Measurements from ENCODE around the gene DCUN1D1. TPM values are rescaled to one million over a fixed set of nuclear protein-coding genes. Genes with fewer than 3 reads are reported as not detected.

The DCUN1D1 gene
- polyA plus RNA-seq, 3 donors: 55.7 to 60.8 (median 60.3) TPM

GRCh38 chr3:182937293-182938051, 42.9 kb downstream of the DCUN1D1 start:
- no peak for DNase-seq (ENCODE audit: low read depth in 3 of 3, low spot score in 2 of 3)

DNA sequence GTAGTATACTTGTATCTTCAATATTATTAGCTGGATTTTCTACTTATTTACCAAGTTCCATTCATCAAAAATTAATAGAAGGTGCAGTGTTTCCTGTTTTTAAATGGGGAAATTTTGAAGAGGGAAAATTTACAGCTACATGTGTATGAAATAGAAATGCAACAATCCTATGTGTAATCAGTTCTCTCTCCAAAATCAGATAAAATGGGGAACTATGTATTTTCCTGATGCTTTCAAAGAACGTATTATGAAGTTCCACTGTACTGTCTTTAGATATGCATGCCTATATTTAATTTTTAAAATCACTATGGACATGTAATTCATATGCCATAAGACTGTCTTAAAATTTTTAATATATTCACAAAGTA, 43.4 kb downstream of the DCUN1D1 start:
- DNase-seq (ENCODE audit: low read depth in 3 of 3, low spot score in 2 of 3): no peak

- no peak for DNase-seq (ENCODE audit: low read depth in 3 of 3, low spot score in 2 of 3)
Observed at GRCh38 chr3:182936239-182936917, 44.0 kb downstream of the DCUN1D1 start.

- DNase-seq (ENCODE audit: low read depth in 3 of 3, low spot score in 2 of 3): no peak
Observed at GRCh38 chr3:182935803-182936202, 44.5 kb downstream of the DCUN1D1 start.

- DNase-seq (ENCODE audit: low read depth in 3 of 3, low spot score in 2 of 3): no peak
Observed at GRCh38 chr3:182925944-182926337, 54.4 kb downstream of the DCUN1D1 start.

- no peak for DNase-seq (ENCODE audit: low read depth in 3 of 3, low spot score in 2 of 3)
Observed at GRCh38 chr3:182925330-182925943, 54.9 kb downstream of the DCUN1D1 start.

- no peak for DNase-seq (ENCODE audit: low read depth in 3 of 3, low spot score in 2 of 3)
Observed at GRCh38 chr3:182921665-182922355, 58.5 kb downstream of the DCUN1D1 start.

GRCh38 chr3:182920515-182921084, 59.7 kb downstream of the DCUN1D1 start:
- no peak for DNase-seq (ENCODE audit: low read depth in 3 of 3, low spot score in 2 of 3)

DNA sequence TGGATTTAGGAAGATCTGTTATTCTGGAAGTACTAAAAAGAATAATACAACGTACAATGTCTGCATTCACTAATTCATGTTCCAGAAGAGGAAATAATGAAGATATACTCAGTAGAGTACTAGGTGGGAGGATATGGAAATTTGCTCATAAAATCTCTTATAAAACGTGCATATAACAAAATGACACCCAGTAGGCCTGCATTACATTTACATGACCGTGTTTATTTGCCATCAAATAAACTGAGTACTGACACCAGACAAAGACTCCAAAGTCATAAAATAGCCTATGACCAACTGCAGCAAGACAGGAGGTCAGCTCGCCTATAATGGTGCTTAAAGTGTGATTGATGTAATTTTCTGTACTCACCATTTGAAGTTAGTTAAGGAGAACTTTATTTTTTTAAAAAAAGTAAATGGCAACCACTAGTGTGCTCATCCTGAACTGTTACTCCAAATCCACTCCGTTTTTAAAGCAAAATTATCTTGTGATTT, 60.4 kb downstream of the DCUN1D1 start:
- no peak for DNase-seq (ENCODE audit: low read depth in 3 of 3, low spot score in 2 of 3)

DNA sequence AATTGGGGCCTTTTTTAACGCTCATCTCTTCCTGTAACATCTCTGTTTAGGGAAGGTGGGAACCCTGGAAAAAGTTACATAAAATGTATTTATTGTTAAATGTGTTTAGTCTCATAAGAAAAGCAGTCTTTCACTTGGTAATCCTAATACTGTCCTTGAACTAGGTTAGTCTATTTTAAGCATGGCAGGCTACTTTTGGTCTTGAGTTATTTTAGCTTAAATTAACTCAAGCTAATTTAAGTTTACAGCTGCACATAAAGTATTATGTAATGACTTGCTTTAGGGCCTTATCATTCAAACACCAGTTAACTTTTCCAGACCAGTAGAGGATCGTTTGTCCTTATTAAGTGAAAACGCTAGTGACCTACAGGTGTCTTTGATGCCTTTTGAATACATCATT, 63.2 kb downstream of the DCUN1D1 start:
- no peak for DNase-seq (ENCODE audit: low read depth in 3 of 3, low spot score in 2 of 3)

DNA sequence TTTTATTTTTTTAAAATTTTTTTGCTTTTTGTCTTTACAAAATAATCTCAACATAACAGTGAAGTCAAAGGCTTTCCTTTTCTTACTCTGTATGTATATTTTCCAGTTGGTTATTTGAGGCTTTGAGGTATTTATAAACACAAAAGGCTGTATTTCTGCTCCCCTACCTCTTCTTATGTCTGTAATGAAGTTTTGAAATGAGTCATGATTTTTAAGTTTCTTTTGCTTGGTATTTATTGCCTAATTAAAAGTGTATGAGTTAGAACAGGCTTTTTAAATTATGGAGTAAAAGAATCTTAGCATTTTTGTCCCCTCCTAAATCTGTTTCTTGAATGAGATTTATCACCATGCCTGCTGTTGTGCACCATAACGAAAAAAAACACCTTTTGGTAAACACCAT, 66.0 kb downstream of the DCUN1D1 start:
- no peak for DNase-seq (ENCODE audit: low read depth in 3 of 3, low spot score in 2 of 3)

DNA sequence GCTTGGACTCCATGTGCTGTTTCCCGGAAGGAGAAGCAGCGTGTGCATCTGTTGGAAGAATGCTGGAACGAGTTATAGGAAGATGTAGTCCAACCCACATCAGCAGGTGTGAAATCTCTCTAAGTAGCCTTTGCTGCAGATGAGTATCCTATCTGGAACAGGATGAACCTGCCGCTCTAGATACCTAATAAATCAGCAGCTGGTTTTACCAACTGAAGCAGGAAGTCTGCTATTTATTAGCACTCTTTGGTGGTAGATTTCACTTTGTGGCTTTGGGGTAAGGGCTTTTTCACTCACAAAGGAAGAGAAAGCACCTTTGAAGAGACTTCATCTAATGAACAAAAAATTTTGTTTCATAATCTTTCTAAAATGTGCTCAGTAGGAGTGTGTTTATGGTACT, 66.4 kb downstream of the DCUN1D1 start:
- no peak for DNase-seq (ENCODE audit: low read depth in 3 of 3, low spot score in 2 of 3)

DNA sequence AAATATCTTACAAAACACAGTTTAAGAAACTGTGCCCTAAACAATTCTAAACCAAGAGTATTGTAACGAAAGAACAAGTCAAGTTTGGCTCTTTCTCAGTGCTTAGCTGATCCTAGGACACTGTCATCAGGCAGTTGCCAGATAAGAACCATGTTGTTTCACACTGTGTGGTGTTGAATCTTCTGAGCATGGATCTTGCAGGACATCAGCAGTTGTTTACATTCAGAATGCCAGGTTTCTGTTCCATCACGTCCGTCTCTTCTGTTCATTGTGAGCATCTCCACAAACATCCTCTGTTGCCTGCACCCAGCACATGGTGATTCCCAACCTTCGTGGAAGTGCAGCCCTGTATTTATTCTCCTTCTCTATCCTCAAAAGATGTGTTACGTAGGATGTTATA, 67.9 kb downstream of the DCUN1D1 start:
- no peak for DNase-seq (ENCODE audit: low read depth in 3 of 3, low spot score in 2 of 3)

DNA sequence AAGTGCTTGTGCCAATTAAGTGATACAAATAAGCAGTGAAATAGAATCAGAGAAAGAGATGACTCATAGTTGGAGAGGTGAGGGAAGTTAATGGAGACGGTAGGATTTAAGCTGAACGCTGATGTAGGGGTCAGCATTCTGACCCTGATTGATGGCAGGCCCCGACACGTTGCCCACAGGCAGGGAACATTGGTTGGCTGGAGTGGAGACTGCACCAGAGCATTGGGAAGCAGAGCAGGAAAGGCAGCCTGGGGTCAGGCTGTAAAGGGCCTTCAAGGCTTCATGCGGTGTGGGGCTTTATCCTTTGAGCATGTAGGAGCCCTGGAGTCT, 68.6 kb downstream of the DCUN1D1 start:
- DNase-seq (ENCODE audit: low read depth in 3 of 3, low spot score in 2 of 3): no peak

DNA sequence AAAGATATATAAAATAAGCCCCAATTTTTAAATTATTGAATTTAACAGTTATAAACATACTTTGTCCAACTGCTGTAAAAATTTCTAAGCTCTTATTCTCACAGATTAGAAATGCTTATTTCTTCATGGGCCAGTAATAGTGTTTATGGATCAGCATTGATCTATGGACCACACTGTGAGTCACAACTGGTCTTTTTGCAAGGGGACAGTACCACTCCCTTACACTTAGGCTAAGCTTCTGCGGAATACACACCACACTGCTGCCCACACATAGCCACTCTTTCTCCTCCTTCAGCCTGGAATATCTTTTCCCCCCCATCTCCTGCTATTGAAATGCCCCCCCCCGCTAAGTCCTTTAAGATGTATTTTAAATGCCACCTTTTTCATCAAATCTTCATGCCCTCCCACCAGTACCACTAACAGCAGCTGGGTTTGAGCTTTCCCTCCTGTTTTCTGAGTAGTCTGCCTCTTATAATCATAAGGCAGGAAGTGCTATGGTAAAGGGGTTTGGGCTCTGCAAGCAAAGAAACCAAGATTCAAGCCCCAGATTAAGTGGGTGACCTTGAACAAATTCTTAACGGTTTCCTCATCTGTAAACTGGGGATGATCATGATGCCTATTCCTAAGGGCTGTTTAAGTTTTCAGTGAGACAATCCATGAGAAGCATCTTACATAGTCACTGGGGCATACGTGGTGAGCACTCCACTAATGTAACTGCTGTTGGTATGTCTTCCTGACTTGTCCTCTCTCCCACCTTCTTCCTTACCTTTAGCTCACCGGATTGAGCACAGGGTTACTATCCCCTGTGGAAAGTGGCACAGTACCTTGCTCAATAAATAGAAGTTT, 69.2 kb downstream of the DCUN1D1 start:
- DNase-seq (ENCODE audit: low read depth in 3 of 3, low spot score in 2 of 3): no peak

DNA sequence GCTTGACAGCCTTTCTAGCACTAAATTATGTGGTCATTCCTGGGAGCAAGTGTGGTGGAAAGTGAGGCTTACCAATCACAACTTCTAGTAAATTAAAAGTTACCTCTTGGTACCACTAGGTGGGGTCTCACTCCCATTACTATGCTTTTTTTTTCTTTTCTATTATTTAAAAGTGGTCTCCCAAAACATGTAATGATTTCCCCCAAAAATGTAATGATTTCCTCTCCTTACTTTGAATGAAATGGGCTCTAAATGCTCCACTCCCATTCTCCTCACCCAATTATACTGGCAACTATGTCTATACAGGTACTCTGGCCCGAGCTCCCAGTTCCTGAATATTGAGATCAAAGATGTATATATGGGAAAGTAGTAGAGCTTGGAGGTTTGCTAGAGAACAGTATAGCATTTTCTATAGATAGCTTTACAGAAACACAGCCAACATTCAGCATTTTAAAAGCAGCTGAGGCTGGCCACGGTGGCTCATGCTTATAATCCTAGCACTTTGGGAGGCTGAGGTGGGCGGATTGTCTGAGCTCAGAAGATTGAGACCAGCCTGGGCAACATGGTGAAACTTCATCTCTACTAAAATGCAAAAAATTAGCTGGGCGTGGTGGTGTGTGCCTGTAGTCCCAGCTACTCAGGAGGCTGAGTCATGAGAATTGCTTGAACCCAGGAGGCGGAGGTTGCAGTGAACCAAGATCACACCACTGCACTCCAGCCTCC, 70.9 kb downstream of the DCUN1D1 start:
- DNase-seq (ENCODE audit: low read depth in 3 of 3, low spot score in 2 of 3): no peak

GRCh38 chr3:182908471-182908870, 71.9 kb downstream of the DCUN1D1 start:
- DNase-seq (ENCODE audit: low read depth in 3 of 3, low spot score in 2 of 3): no peak

DNA sequence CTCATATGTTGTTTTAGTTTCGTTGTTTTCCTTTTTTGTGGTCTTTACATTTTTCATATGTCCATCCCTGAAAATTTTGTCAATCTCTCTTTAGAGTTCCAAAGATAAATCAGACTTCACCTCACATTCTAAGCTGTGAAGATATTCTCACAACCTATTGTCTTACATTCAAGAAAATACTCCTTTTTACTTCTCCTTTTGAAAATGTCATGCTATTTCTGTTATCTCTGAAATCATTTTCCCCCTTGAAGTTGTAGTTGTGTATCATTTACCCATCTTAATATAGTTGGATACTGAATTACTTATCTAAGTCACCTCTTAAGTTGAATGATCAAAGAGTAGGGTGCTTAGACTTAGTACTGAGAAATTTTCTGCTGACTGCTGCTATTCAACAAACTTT, 74.3 kb downstream of the DCUN1D1 start:
- no peak for DNase-seq (ENCODE audit: low read depth in 3 of 3, low spot score in 2 of 3)

DNA sequence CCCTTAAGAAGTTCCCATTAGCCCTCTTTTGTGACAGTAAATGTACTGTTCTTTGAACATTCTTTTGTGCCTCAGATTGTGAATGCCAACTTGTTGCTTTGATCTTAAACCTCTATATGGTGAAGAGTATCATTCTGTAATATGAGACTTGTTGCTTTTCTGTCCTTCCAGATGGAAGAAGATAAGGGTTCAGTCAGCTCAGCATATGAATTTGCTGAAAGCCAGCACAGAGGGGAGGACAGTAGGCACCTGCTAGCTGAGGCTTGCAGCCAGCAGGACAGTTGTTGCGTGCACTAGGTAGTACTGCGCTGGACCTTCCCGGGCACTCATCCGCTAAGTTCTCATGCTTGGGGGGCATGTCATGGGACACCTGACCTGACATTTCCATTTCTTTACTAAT, 74.7 kb downstream of the DCUN1D1 start:
- DNase-seq (ENCODE audit: low read depth in 3 of 3, low spot score in 2 of 3): no peak

DNA sequence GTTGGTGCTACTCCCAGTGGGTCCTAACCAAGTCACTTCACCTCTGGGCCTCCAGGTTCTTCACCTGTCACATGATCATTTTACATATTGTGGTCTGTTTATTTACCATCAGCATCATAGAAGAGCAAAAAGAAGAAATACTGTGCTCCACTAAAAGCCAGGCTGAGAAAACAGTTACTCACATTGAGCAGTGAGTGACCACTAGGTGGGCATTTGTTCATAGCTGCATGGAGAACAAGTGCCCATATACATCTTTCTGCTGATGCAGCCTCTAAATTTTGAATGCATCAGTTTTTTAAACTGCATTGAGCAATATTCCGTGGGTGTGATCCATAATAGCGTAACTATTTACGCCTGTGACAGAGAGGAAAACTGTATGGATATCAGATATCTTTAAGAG, 76.2 kb downstream of the DCUN1D1 start:
- DNase-seq (ENCODE audit: low read depth in 3 of 3, low spot score in 2 of 3): no peak

All from right renal cortex interstitium (tissue), 3 donors.